Neural progenitor cell (in vitro differentiated cells): ENCODE measurements around the gene BTBD3. TPM values are rescaled to one million over a fixed set of nuclear protein-coding genes. Genes with fewer than 3 reads are reported as not detected.

Experiments used
- DNase-seq: peaks from one replicate; pipeline ENCODE4 v3.0.0-alpha.2; 2016; ENCODE audit warnings: low spot score
- H2AFZ ChIP-seq: fragments of 200-600 bp; sonication (generic); replicated peaks from 2 replicates; pipeline ENCODE4 v1.6.1; 2016; ENCODE audit warnings: antibody characterized with exemption
- H3F3A ChIP-seq: fragments of 200-600 bp; sonication (generic); 2 replicates; pipeline ENCODE4 v1.6.1; 2016; ENCODE audit warnings: antibody characterized with exemption, low read depth
- H3K27ac ChIP-seq: fragments of 200-600 bp; sonication (generic); 2 replicates; pipeline ENCODE4 v1.5.1; 2016; ENCODE audit warnings: mild to moderate bottlenecking
- H3K27me3 ChIP-seq: fragments of 200-600 bp; sonication (generic); 2 replicates; pipeline ENCODE4 v1.6.1; 2016; ENCODE audit warnings: mild to moderate bottlenecking, moderate library complexity
- H3K36me3 ChIP-seq: fragments of 200-600 bp; sonication (generic); 2 replicates; pipeline ENCODE4 v1.5.1; 2016
- H3K4me1 ChIP-seq: fragments of 200-600 bp; sonication (generic); 2 replicates; pipeline ENCODE4 v1.6.1; 2016; ENCODE audit warnings: mixed run types
- H3K4me2 ChIP-seq: fragments of 200-600 bp; sonication (generic); 2 replicates; pipeline ENCODE4 v1.6.1; 2016
- H3K4me3 ChIP-seq: fragments of 200-600 bp; sonication (generic); 2 replicates; pipeline ENCODE4 v1.5.1; 2016
- H3K79me2 ChIP-seq: fragments of 200-600 bp; sonication (generic); 2 replicates; pipeline ENCODE4 v1.6.1; 2016; ENCODE audit warnings: low read depth
- H3K9ac ChIP-seq: fragments of 200-600 bp; sonication (generic); 2 replicates; pipeline ENCODE4 v1.6.1; 2016
- H3K9me3 ChIP-seq: fragments of 200-600 bp; sonication (generic); 2 replicates; pipeline ENCODE4 v1.5.1; 2016; ENCODE audit warnings: low read depth
- H4K20me1 ChIP-seq: fragments of 200-600 bp; sonication (generic); 2 replicates; pipeline ENCODE4 v1.6.1; 2016; ENCODE audit warnings: low read depth
- H3K27ac Mint-ChIP-seq: 3 replicates; pipeline ENCODE4 v1.8.0; 2021; ENCODE audit warnings: mixed read lengths
- H3K27me3 Mint-ChIP-seq: 2 replicates; pipeline ENCODE4 v1.8.0; 2022; ENCODE audit warnings: low read depth, mild to moderate bottlenecking, inconsistent platforms, moderate library complexity, mixed read lengths; ENCODE audit not compliant: insufficient read depth
- H3K36me3 Mint-ChIP-seq: 3 replicates; pipeline ENCODE4 v1.8.0; 2021; ENCODE audit warnings: mixed read lengths
- H3K4me1 Mint-ChIP-seq: 3 replicates; pipeline ENCODE4 v1.8.0; 2021; ENCODE audit warnings: mixed read lengths
- H3K4me3 Mint-ChIP-seq: 3 replicates; pipeline ENCODE4 v1.8.0; 2021; ENCODE audit warnings: mild to moderate bottlenecking, moderate library complexity, mixed read lengths
- H3K9me3 Mint-ChIP-seq: 3 replicates; pipeline ENCODE4 v1.8.0; 2020; ENCODE audit warnings: mixed read lengths
- EZH2 ChIP-seq: fragments of 200-600 bp; sonication (generic); IDR thresholded peaks from 2 replicates; pipeline ENCODE4 v1.6.1; 2017; ENCODE audit warnings: antibody characterized with exemption, mild to moderate bottlenecking, moderate library complexity
- EZH2phosphoT487 ChIP-seq: fragments of 200-600 bp; sonication (generic); IDR thresholded peaks from 2 replicates; pipeline ENCODE4 v1.6.1; 2017; ENCODE audit warnings: antibody characterized with exemption
- total RNA-seq: library from RNA; depleted of rRNA; stranded (reverse); fragments of >200 nt; gene quantifications from 2 replicates; pipeline ENCODE4 v1.2.3, GENCODE V29; 2015; ENCODE audit warnings: low replicate concordance
- TF ChIP-seq, protein P1 (sequence below): fragments of 200-600 bp; sonication (generic); IDR thresholded peaks from 2 replicates; pipeline ENCODE4 v1.5.1; 2017; ENCODE audit warnings: antibody characterized with exemption, mild to moderate bottlenecking

Gene BTBD3
- total RNA-seq, 1 donor from 2014 or later = 114 TPM

DNA sequence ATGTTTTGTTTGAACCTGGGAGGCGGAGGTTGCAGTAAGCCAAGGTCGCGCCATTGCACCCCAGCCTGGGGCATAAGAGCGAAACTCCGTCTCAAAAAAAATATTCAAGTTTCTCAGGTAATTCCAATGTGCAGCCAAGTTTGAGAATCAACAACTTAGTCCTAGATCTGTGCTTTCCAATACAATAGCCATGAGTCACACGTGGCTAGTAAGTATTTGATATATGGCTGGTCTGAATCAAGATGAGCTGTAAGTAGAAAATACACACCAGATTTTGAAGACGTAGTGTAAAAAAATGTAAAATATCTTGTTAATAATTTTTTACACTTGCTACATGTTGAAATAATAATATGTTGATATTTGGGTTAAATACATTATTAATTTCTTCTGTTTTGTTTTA is 35.0 kb upstream of the BTBD3 start:
- Histone ChIP-seq H3K4me1 (no peaks in the 10 kb centered on the region), H3K9ac (no peak overlapping the region), H3K4me3 (no peak overlapping the region), H2AFZ (no peak overlapping the region), H3K9me3 (no peaks in the 10 kb centered on the region), H3K27me3 (no peaks in the 10 kb centered on the region), H4K20me1 (no peaks in the 10 kb centered on the region), H3F3A (no peaks in the 10 kb centered on the region), H3K79me2 (no peaks in the 10 kb centered on the region), H3K36me3 (no peaks in the 10 kb centered on the region), H3K27ac (no peak overlapping the region), H3K4me2 (no peak overlapping the region)
- Mint-ChIP-seq H3K4me3 (no peak overlapping the region), H3K36me3 (no peaks in the 10 kb centered on the region), H3K4me1 (no peaks in the 10 kb centered on the region), H3K27me3 (no peaks in the 10 kb centered on the region), H3K27ac (no peak overlapping the region), H3K9me3 (no peaks in the 10 kb centered on the region)
- DNase-seq = no peak
- TF ChIP-seq, protein P1, sequence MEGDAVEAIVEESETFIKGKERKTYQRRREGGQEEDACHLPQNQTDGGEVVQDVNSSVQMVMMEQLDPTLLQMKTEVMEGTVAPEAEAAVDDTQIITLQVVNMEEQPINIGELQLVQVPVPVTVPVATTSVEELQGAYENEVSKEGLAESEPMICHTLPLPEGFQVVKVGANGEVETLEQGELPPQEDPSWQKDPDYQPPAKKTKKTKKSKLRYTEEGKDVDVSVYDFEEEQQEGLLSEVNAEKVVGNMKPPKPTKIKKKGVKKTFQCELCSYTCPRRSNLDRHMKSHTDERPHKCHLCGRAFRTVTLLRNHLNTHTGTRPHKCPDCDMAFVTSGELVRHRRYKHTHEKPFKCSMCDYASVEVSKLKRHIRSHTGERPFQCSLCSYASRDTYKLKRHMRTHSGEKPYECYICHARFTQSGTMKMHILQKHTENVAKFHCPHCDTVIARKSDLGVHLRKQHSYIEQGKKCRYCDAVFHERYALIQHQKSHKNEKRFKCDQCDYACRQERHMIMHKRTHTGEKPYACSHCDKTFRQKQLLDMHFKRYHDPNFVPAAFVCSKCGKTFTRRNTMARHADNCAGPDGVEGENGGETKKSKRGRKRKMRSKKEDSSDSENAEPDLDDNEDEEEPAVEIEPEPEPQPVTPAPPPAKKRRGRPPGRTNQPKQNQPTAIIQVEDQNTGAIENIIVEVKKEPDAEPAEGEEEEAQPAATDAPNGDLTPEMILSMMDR = no peak
- TF ChIP-seq EZH2phosphoT487 (no peak), EZH2 (no peak)

DNA sequence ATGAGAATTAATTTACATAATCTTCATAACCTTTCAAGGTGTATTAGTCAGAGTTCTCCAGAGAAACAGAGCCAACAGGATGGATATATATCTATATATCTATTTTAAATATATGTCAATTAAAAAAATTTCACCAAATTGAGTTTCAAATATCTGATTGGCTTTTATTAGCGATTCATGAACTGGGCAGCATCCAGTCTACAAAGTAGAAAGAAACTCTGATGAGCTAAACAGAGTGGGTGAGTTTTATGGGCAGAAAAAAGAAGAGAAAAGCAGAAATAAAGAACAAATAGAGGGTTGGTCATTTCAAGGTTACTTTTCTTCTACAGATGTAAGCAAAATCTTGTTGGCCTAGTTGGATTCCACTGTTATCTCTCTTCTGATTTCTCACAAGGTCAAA is 29.0 kb upstream of the BTBD3 start:
- Mint-ChIP-seq H3K9me3 (no peaks in the 10 kb centered on the region), H3K4me3 (no peak overlapping the region), H3K27me3 (peaks cover 2% of the 10 kb centered on the region), H3K4me1 (peaks cover 11% of the 10 kb centered on the region), H3K27ac (no peak overlapping the region), H3K36me3 (no peaks in the 10 kb centered on the region)
- no peak overlapping the region for H3K4me2 ChIP-seq
- H3F3A ChIP-seq = peaks cover 13% of the 10 kb centered on the region
- no peak overlapping the region for H2AFZ ChIP-seq
- H3K9ac ChIP-seq = no peak overlapping the region
- H3K4me3 ChIP-seq = no peak overlapping the region
- H3K27ac ChIP-seq = no peak overlapping the region
- peaks cover 13% of the 10 kb centered on the region for H3K4me1 ChIP-seq
- peaks cover 19% of the 10 kb centered on the region for H4K20me1 ChIP-seq
- no peaks in the 10 kb centered on the region for H3K36me3 ChIP-seq
- DNase-seq = no peak
- H3K27me3 ChIP-seq = peaks cover 15% of the 10 kb centered on the region
- no peak for TF ChIP-seq EZH2
- TF ChIP-seq, protein P1 = no peak
- no peak for TF ChIP-seq EZH2phosphoT487
- no peaks in the 10 kb centered on the region for H3K9me3 ChIP-seq
- peaks cover 25% of the 10 kb centered on the region for H3K79me2 ChIP-seq

DNA sequence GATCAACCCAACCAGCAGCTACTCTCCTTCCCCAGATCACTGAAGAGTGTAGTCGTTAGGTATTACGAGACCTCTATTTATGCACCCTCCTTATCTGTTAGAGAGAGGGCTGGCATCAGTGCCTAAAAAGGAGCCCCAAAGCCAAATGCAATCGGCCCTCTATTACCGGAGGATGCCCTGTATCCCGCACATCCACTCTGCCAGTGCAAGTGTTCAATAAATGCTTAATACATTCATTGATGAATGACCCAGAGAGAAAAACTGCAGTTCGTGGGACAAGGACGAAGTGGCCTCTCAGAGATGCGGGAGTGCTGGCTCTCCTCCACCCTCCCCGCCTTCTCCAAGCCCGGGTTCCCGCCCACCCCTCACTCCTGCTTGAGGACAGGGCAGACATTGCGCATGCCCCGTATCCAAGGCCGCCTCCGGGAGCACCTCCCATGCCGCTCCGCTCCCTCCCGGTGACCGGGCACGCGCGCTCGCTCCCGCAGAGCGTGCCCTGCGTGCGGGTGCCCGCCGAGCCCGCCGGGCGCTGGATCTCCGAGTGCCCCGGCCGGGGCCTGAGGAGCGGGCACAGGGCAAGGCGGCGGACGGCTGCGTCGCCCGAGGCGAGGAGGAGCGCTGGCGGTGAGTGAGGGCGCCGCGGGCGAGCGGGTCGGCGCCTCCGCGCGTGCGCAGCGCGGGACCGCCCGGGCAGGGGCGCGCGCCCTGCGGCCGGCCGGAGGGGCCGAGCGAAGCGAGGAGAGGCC is 27.2 kb upstream of the BTBD3 start:
- Mint-ChIP-seq H3K27me3 (peaks cover 2% of the 10 kb centered on the region), H3K27ac (peak overlapping the region; percentile 3), H3K4me1 (peaks cover 11% of the 10 kb centered on the region), H3K36me3 (peaks cover 13% of the 10 kb centered on the region), H3K4me3 (peak overlapping the region; percentile 89), H3K9me3 (peaks cover 14% of the 10 kb centered on the region)
- Histone ChIP-seq H2AFZ (peak overlapping the region; percentile 69), H3K36me3 (no peaks in the 10 kb centered on the region), H3K4me3 (peak overlapping the region; percentile 85), H3K9ac (peak overlapping the region; percentile 69), H3K27me3 (peaks cover 15% of the 10 kb centered on the region), H4K20me1 (peaks cover 36% of the 10 kb centered on the region), H3K79me2 (peaks cover 43% of the 10 kb centered on the region), H3F3A (peaks cover 13% of the 10 kb centered on the region), H3K4me1 (peaks cover 21% of the 10 kb centered on the region), H3K4me2 (peak overlapping the region; percentile 93), H3K27ac (peak overlapping the region; percentile 98), H3K9me3 (no peaks in the 10 kb centered on the region)
- no peak for TF ChIP-seq EZH2
- TF ChIP-seq EZH2phosphoT487 = no peak
- TF ChIP-seq, protein P1 = no peak
- DNase-seq = peak; percentile 96
